Caco-2 (cell line): ENCODE measurements around the gene HDAC9. TPM values are rescaled to one million over a fixed set of nuclear protein-coding genes. Genes with fewer than 3 reads are reported as not detected.

Source experiments
- BruUV-seq: library from RNA; stranded (reverse); fragments of 400-500 nt; replicated peaks from 2 replicates; lab custom pipeline; 2021; lab: Mats Ljungman, UMichigan
- CTCF ChIA-PET: fragments of 300-600 bp; sonication (Branson Sonifier 250); formaldehyde crosslinking; loops from one replicate; lab custom pipeline; 2022; ENCODE audit warnings: antibody characterized with exemption; lab: Charles Lee
- POLR2A ChIA-PET: fragments of 300-600 bp; sonication (Branson Sonifier 250); formaldehyde crosslinking; loops from one replicate; lab custom pipeline; 2022; ENCODE audit warnings: antibody characterized with exemption; lab: Charles Lee
- DNase-seq, 2 experiments: peaks; one replicate each; pipeline versions ENCODE4 v3.0.0 to v3.0.0-alpha.2; 2020 to 2022
- H3K27me3 ChIP-seq: replicated peaks from 2 replicates; pipeline ENCODE4 v1.6.0; 2011; ENCODE audit warnings: low read length; ENCODE audit not compliant: control insufficient read depth, insufficient read depth
- H3K36me3 ChIP-seq: 2 replicates; pipeline ENCODE4 v1.5.1; 2011; ENCODE audit warnings: low read length; ENCODE audit not compliant: control insufficient read depth, insufficient read depth
- H3K4me1 ChIP-seq: fragments of 250-450 bp; sonication (Bioruptor Pico); 2 replicates; pipeline ENCODE4 v1.5.1; 2020; ENCODE audit warnings: mild to moderate bottlenecking
- H3K4me3 ChIP-seq: 2 replicates; pipeline ENCODE4 v1.5.1; 2011; ENCODE audit warnings: low read depth, mild to moderate bottlenecking, control low read depth, low read length
- H3K9me3 ChIP-seq: fragments of 250-450 bp; sonication (Bioruptor Pico); 2 replicates; pipeline ENCODE4 v1.5.1; 2020; ENCODE audit warnings: mild to moderate bottlenecking, moderate library complexity
- H3K27ac Mint-ChIP-seq: one replicate; pipeline ENCODE4 v1.8.0; 2022; ENCODE audit warnings: mixed read lengths; ENCODE audit not compliant: unreplicated experiment
- H3K27me3 Mint-ChIP-seq: one replicate; pipeline ENCODE4 v1.8.0; 2022; ENCODE audit warnings: mixed read lengths; ENCODE audit not compliant: insufficient read depth, unreplicated experiment
- H3K36me3 Mint-ChIP-seq: one replicate; pipeline ENCODE4 v1.8.0; 2022; ENCODE audit warnings: mild to moderate bottlenecking, mixed read lengths; ENCODE audit not compliant: insufficient read depth, unreplicated experiment
- H3K4me1 Mint-ChIP-seq: one replicate; pipeline ENCODE4 v1.8.0; 2022; ENCODE audit warnings: low read depth, mixed read lengths; ENCODE audit not compliant: unreplicated experiment
- H3K4me3 Mint-ChIP-seq: one replicate; pipeline ENCODE4 v1.8.0; 2022; ENCODE audit warnings: mild to moderate bottlenecking, moderate library complexity, mixed read lengths; ENCODE audit not compliant: unreplicated experiment
- H3K9me3 Mint-ChIP-seq: one replicate; pipeline ENCODE4 v1.8.0; 2022; ENCODE audit warnings: mixed read lengths; ENCODE audit not compliant: unreplicated experiment
- CTCF ChIP-seq, 2 experiments: fragments of 200-600 bp in 1 of 2; IDR thresholded peaks; 1 replicate in 1 of 2; 2 replicates in 1 of 2; pipeline versions ENCODE4 v1.5.1 to v1.8.0; 2011 to 2022; ENCODE audit warnings: antibody characterized with exemption in 1 of 2, control low read depth in 1 of 2, inconsistent platforms in 1 of 2, low read depth in 1 of 2, low read length in 1 of 2, mild to moderate bottlenecking in 1 of 2, moderate library complexity in 1 of 2; ENCODE audit not compliant: insufficient read depth in 1 of 2, severe bottlenecking in 1 of 2, unreplicated experiment in 1 of 2
- intact Hi-C: fragments of 100-400 bp; cut with micrococcal nuclease; formaldehyde crosslinking; loops from one replicate; pipeline ENCODE4 v1.10.0; 2022; ENCODE audit not compliant: unreplicated experiment
- total RNA-seq: library from RNA; stranded (reverse); gene quantifications from 2 replicates; pipeline ENCODE4 v1.2.3, GENCODE V29; 2022

Gene HDAC9
- total RNA-seq, 1 experiment from 2014 or later = 0.27 TPM

GRCh38 chr7:18471476-18472160 lies 23.9 kb upstream of the HDAC9 start:
- Mint-ChIP-seq H3K36me3 (no peaks in the 10 kb centered on the region), H3K27me3 (no peaks in the 10 kb centered on the region), H3K9me3 (no peaks in the 10 kb centered on the region), H3K4me3 (no peak overlapping the region), H3K4me1 (peaks cover 5% of the 10 kb centered on the region), H3K27ac (no peak overlapping the region)
- CTCF ChIA-PET = no interaction called here
- POLR2A ChIA-PET = no interaction called here
- TF ChIP-seq CTCF (IDR thresholded peaks at IDR 0.05; ENCODE audit: insufficient read depth in 1 of 2, low read depth in 1 of 2, low read length in 1 of 2, severe bottlenecking in 1 of 2, unreplicated experiment in 1 of 2) = no peak
- Histone ChIP-seq H3K4me1 (peaks cover 8% of the 10 kb centered on the region; the same call in 1 of the 2 replicates), H3K9me3 (no peaks in the 10 kb centered on the region), H3K27me3 (no peaks in the 10 kb centered on the region), H3K36me3 (no peaks in the 10 kb centered on the region), H3K4me3 (no peak overlapping the region)
- intact Hi-C loops = no loop called here
- BruUV-seq = no TSS peak
- DNase-seq = no peak

DNA sequence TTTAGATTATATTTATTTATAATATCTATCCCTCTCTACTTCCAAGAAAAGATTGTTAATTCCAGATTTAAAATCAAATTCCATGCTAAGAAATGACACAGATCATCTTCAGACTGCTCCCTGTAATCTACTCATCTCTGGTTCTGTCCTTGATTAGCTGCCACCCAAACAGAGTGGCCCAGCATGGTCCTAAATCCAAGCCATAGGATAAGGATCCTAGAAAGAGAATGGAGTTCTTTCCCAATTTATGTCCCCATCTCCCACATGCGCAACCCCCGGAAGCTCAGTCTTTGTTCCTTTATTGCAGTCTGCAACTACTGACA lies 23.4 kb upstream of the HDAC9 start:
- no peak for TF ChIP-seq CTCF (IDR thresholded peaks at IDR 0.05; ENCODE audit: insufficient read depth in 1 of 2, low read depth in 1 of 2, low read length in 1 of 2, severe bottlenecking in 1 of 2, unreplicated experiment in 1 of 2)
- Mint-ChIP-seq H3K4me3 (no peak overlapping the region), H3K27ac (no peak overlapping the region), H3K9me3 (no peaks in the 10 kb centered on the region), H3K36me3 (no peaks in the 10 kb centered on the region), H3K27me3 (no peaks in the 10 kb centered on the region), H3K4me1 (peaks cover 5% of the 10 kb centered on the region)
- no TSS peak for BruUV-seq
- intact Hi-C loops = no loop called here
- H3K27me3 ChIP-seq = no peaks in the 10 kb centered on the region
- no peak for DNase-seq
- CTCF ChIA-PET = no interaction called here
- no peaks in the 10 kb centered on the region for H3K36me3 ChIP-seq
- POLR2A ChIA-PET = no interaction called here
- H3K4me3 ChIP-seq = no peak overlapping the region
- peaks cover 8% of the 10 kb centered on the region; the same call in 1 of the 2 replicates for H3K4me1 ChIP-seq
- H3K9me3 ChIP-seq = no peaks in the 10 kb centered on the region

DNA sequence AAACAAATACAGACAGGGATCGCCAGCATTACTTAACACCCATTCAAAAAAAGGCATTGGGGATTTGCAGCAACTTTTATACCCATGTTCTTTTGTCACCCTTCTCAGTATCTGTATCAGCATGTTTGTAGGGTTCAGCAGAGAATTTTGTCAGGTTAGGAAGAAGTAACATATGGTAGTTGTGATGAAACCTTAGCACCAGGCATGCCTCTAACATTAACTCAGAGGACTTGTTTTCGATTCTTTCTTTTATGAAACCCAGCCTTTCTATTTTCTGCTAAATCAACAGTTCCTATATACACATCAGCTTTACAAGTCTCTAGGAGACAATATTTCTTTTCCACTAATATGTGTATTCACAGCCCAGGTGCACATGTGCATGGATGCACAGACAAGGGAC lies 22.4 kb upstream of the HDAC9 start:
- no peak for TF ChIP-seq CTCF (IDR thresholded peaks at IDR 0.05; ENCODE audit: insufficient read depth in 1 of 2, low read depth in 1 of 2, low read length in 1 of 2, severe bottlenecking in 1 of 2, unreplicated experiment in 1 of 2)
- no peak overlapping the region for H3K4me3 ChIP-seq
- Mint-ChIP-seq H3K27me3 (no peaks in the 10 kb centered on the region), H3K27ac (no peak overlapping the region), H3K4me1 (peaks cover under 1% of the 10 kb centered on the region), H3K4me3 (no peak overlapping the region), H3K36me3 (no peaks in the 10 kb centered on the region), H3K9me3 (no peaks in the 10 kb centered on the region)
- H3K36me3 ChIP-seq = no peaks in the 10 kb centered on the region
- peaks cover 1% of the 10 kb centered on the region; the same call in 1 of the 2 replicates for H3K4me1 ChIP-seq
- ChIA-PET CTCF (no interaction called here), POLR2A (no interaction called here)
- no peaks in the 10 kb centered on the region for H3K9me3 ChIP-seq
- DNase-seq = no peak
- H3K27me3 ChIP-seq = no peaks in the 10 kb centered on the region
- intact Hi-C loops = no loop called here
- no TSS peak for BruUV-seq
